ENCODE measurements around the gene KL.

The KL gene

GRCh38 chr13:33069365-33069764, 53.1 kb downstream of the KL start:
- TF ChIP-seq CTCF (IDR thresholded peaks at IDR 0.05; ENCODE audit: low read depth, low read length, missing control alignments), result no peak
- H3K27me3 ChIP-seq (replicated peaks), result no peaks in the 10 kb centered on the region
- in situ Hi-C loops (cut with HindIII; ENCODE audit: low pct_ligation_motif_present, low sequenced_read_pairs), result no loop called here

DNA sequence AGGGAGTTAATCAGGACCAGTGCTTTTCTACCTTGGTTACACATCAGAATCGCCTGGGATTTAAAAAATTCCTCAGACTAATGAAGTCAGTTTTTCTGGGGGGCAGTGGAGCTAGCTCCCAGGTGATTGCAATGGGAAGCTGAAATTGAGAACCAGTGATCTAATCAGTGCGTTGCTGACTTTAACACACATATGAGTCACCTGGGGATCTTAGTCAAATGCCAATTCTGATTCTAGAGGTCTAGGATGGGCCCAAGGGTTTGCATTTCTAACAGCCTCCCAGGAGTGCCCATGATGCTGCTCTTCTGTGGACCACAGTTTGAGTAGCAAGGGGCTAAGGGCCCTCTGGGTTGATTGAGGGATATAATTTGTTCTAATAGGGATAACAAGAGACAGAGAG, 54.5 kb downstream of the KL start:
- no peaks in the 10 kb centered on the region for H3K36me3 ChIP-seq (replicated peaks)
- TF ChIP-seq CTCF (IDR thresholded peaks at IDR 0.05; ENCODE audit: low read depth, low read length, missing control alignments), result no peak
- H3K27ac ChIP-seq, result no peak overlapping the region
- H3K4me3 ChIP-seq (ENCODE audit: low read depth, low read length), result no peak overlapping the region
- no peak for DNase-seq
- in situ Hi-C loops (cut with HindIII; ENCODE audit: low pct_ligation_motif_present, low sequenced_read_pairs), result no loop called here
- no peaks in the 10 kb centered on the region for H3K27me3 ChIP-seq (replicated peaks)

More at GRCh38 chr13:33069365-33069764, 53.1 kb downstream of the KL start:
- no peak for DNase-seq
- H3K27ac ChIP-seq, result no peak overlapping the region
- H3K36me3 ChIP-seq (replicated peaks), result no peaks in the 10 kb centered on the region
- H3K4me3 ChIP-seq (ENCODE audit: low read depth, low read length), result no peak overlapping the region

GRCh38 chr13:33072282-33072681, 56.1 kb downstream of the KL start:
- TF ChIP-seq CTCF (IDR thresholded peaks at IDR 0.05; ENCODE audit: low read depth, low read length, missing control alignments), result no peak
- Histone ChIP-seq H3K4me3 (ENCODE audit: low read depth, low read length) (no peak overlapping the region), H3K27ac (no peak overlapping the region), H3K27me3 (replicated peaks) (no peaks in the 10 kb centered on the region), H3K36me3 (replicated peaks) (no peaks in the 10 kb centered on the region)
- no peak for DNase-seq
- in situ Hi-C loops (cut with HindIII; ENCODE audit: low pct_ligation_motif_present, low sequenced_read_pairs), result no loop called here

DNA sequence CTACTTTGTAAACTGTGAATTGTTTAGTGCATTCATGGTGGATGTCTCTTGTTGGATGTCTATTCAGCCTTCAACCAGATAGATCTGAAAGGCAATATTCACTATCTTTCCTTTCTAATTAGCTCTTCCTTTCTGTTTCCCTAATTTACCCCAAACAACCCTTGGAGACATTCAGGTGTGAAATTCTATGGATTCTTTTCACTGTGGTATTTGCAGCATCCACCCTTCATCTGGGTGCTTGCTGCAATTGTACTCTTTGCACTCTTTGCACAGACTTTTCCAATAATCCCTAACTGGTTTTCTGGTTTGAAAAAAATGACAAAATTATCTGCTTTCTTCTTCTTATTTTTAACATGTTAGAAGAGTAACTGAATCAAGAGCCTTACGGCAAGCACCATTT, 56.5 kb downstream of the KL start:
- in situ Hi-C loops (cut with HindIII; ENCODE audit: low pct_ligation_motif_present, low sequenced_read_pairs), result no loop called here
- no peak for TF ChIP-seq CTCF (IDR thresholded peaks at IDR 0.05; ENCODE audit: low read depth, low read length, missing control alignments)
- no peak for DNase-seq

DNA sequence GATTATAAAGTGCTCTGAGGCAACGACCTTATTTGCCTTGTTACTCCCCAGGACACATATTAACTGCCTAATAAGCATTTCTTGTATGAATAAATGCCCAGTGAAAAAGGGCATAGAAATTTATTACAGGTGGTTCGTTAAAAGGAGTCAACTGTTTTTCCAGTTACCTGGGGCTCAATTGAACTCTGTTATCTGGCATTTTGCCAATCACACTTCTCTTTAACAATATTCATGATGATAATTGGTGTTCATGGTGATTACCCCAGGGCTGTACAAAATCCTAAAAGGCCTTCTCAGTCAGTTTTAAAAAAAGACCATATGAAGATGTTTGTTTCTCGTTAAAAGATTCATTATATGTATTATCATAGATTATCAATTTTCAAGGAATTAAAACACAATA, 57.1 kb downstream of the KL start:
- no peaks in the 10 kb centered on the region for H3K36me3 ChIP-seq (replicated peaks)
- H3K27me3 ChIP-seq (replicated peaks), result no peaks in the 10 kb centered on the region
- TF ChIP-seq CTCF (IDR thresholded peaks at IDR 0.05; ENCODE audit: low read depth, low read length, missing control alignments), result no peak
- no peak overlapping the region for H3K4me3 ChIP-seq (ENCODE audit: low read depth, low read length)
- DNase-seq, result no peak
- no peak overlapping the region for H3K27ac ChIP-seq
- in situ Hi-C loops (cut with HindIII; ENCODE audit: low pct_ligation_motif_present, low sequenced_read_pairs), result no loop called here

More for the DNA sequence above, 56.5 kb downstream of the KL start:
- H3K4me3 ChIP-seq (ENCODE audit: low read depth, low read length), result no peak overlapping the region
- no peaks in the 10 kb centered on the region for H3K27me3 ChIP-seq (replicated peaks)
- no peaks in the 10 kb centered on the region for H3K36me3 ChIP-seq (replicated peaks)
- H3K27ac ChIP-seq, result no peak overlapping the region
